ENCODE measurements around the gene TMTC1.

Gene TMTC1

GRCh38 chr12:29735604-29736003 is 48.1 kb downstream of the TMTC1 start:
- no peaks in the 10 kb centered on the region for H3K27me3 Mint-ChIP-seq
- H3K9me3 Mint-ChIP-seq: no peaks in the 10 kb centered on the region
- H3K27ac Mint-ChIP-seq: no peak overlapping the region
- no peaks in the 10 kb centered on the region for H3K4me1 Mint-ChIP-seq
- ATAC-seq: no peak
- H3K36me3 Mint-ChIP-seq: no peaks in the 10 kb centered on the region
- no peak overlapping the region for H3K4me3 Mint-ChIP-seq

GRCh38 chr12:29734734-29735133 is 49.0 kb downstream of the TMTC1 start:
- Mint-ChIP-seq H3K4me1 (no peaks in the 10 kb centered on the region), H3K9me3 (no peaks in the 10 kb centered on the region), H3K36me3 (no peaks in the 10 kb centered on the region), H3K4me3 (no peak overlapping the region), H3K27me3 (no peaks in the 10 kb centered on the region), H3K27ac (no peak overlapping the region)
- no peak for ATAC-seq

- Mint-ChIP-seq H3K4me1 (no peaks in the 10 kb centered on the region), H3K9me3 (no peaks in the 10 kb centered on the region), H3K4me3 (no peak overlapping the region), H3K36me3 (no peaks in the 10 kb centered on the region), H3K27me3 (no peaks in the 10 kb centered on the region), H3K27ac (no peak overlapping the region)
- no peak for ATAC-seq
Measured at GRCh38 chr12:29734305-29734704, 49.4 kb downstream of the TMTC1 start.

- no peaks in the 10 kb centered on the region for H3K4me1 Mint-ChIP-seq
- peaks cover 3% of the 10 kb centered on the region for H3K9me3 Mint-ChIP-seq
- ATAC-seq: no peak
- no peak overlapping the region for H3K4me3 Mint-ChIP-seq
- H3K27me3 Mint-ChIP-seq: no peaks in the 10 kb centered on the region
- no peaks in the 10 kb centered on the region for H3K36me3 Mint-ChIP-seq
- H3K27ac Mint-ChIP-seq: no peak overlapping the region
Measured at GRCh38 chr12:29733501-29733900, 50.2 kb downstream of the TMTC1 start.

DNA sequence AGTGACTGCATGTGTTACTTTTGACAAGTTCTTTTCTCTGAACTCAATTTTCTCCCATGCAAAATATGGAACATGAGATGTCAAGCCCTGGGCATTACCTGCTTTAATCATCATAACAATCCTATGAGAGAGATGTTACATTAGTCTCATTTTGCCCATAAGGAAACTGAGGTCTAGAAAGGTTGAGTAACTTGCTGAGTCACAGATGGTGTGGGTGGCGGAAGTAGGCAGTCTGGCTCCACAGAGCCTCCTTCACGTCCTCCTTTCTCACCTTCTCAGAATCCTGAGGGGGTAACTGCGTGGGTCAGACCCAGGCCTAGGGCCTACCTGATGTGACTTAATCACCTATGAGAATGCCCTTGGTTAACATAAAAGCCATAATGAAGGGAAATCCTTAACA is 50.7 kb downstream of the TMTC1 start:
- no peaks in the 10 kb centered on the region for H3K4me1 Mint-ChIP-seq
- H3K27me3 Mint-ChIP-seq: no peaks in the 10 kb centered on the region
- H3K4me3 Mint-ChIP-seq: no peak overlapping the region
- no peak overlapping the region for H3K27ac Mint-ChIP-seq
- ATAC-seq: no peak
- H3K9me3 Mint-ChIP-seq: peaks cover 3% of the 10 kb centered on the region
- no peaks in the 10 kb centered on the region for H3K36me3 Mint-ChIP-seq

DNA sequence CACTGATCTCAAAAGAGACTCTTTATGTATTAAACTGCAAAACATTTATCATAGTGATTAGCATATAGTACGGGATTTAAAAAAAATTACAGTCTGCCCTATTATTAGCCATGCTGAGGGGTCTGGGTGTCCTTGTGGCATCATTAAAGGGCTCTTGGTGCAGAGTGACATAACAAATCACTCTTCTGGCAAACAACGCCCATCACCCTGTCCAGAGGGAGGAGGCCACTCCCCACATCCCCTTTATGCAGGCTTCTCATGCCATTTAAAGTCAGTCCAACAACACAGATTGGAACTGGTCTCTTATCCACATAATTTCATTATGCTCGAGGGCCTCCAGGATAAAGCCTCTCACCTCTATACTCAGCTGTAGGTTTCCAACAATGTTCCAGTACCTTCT is 51.1 kb downstream of the TMTC1 start:
- H3K4me3 Mint-ChIP-seq: no peak overlapping the region
- H3K27ac Mint-ChIP-seq: no peak overlapping the region
- peaks cover 3% of the 10 kb centered on the region for H3K9me3 Mint-ChIP-seq
- H3K4me1 Mint-ChIP-seq: no peaks in the 10 kb centered on the region
- ATAC-seq: no peak
- no peaks in the 10 kb centered on the region for H3K27me3 Mint-ChIP-seq
- H3K36me3 Mint-ChIP-seq: no peaks in the 10 kb centered on the region

GRCh38 chr12:29732191-29732590 is 51.6 kb downstream of the TMTC1 start:
- Mint-ChIP-seq H3K4me1 (no peaks in the 10 kb centered on the region), H3K27ac (no peak overlapping the region), H3K27me3 (no peaks in the 10 kb centered on the region), H3K4me3 (no peak overlapping the region), H3K9me3 (peaks cover 3% of the 10 kb centered on the region), H3K36me3 (no peaks in the 10 kb centered on the region)
- no peak for ATAC-seq

DNA sequence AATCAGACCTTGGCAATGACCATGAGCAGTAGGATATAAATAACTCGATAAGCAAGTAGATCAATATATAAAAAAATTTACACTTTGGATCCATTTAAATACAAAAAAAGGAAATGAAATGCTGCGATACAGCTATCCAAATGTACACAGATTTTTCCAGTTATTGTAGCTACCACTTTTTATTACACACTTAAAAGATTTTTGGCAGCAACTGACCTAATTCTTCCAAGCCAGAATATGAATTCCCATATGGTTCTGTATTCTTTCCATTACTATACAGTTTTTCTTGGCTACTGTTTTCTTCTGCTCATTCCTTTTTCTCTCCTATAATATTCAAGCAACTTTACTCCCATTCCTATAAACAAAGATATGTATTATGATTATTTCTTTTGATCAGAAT is 52.2 kb downstream of the TMTC1 start:
- H3K9me3 Mint-ChIP-seq: peaks cover 3% of the 10 kb centered on the region
- no peak overlapping the region for H3K27ac Mint-ChIP-seq
- no peaks in the 10 kb centered on the region for H3K4me1 Mint-ChIP-seq
- H3K4me3 Mint-ChIP-seq: no peak overlapping the region
- H3K36me3 Mint-ChIP-seq: no peaks in the 10 kb centered on the region
- H3K27me3 Mint-ChIP-seq: no peaks in the 10 kb centered on the region
- no peak for ATAC-seq

DNA sequence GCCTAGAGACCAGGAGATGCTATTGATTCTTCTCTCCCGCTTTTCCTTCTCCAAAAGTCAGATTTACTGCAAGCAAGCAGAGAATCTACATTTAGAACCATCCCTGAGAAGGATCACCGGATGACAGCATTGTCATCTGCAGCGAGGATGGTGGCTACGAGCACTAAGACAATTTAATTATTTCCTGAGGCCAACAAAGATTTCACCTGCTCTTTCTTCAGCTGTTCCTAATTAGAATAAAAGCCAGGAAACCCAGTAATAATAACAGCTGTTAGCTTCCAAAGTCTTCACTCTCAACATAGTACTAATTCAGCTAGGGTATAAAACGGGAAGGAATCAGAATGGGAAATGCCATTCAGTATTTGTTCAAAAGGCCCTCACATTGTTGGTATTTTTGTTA is 53.3 kb downstream of the TMTC1 start:
- Mint-ChIP-seq H3K4me1 (no peaks in the 10 kb centered on the region), H3K4me3 (no peak overlapping the region), H3K27ac (no peak overlapping the region), H3K36me3 (no peaks in the 10 kb centered on the region), H3K27me3 (no peaks in the 10 kb centered on the region), H3K9me3 (peaks cover 3% of the 10 kb centered on the region)
- no peak for ATAC-seq

DNA sequence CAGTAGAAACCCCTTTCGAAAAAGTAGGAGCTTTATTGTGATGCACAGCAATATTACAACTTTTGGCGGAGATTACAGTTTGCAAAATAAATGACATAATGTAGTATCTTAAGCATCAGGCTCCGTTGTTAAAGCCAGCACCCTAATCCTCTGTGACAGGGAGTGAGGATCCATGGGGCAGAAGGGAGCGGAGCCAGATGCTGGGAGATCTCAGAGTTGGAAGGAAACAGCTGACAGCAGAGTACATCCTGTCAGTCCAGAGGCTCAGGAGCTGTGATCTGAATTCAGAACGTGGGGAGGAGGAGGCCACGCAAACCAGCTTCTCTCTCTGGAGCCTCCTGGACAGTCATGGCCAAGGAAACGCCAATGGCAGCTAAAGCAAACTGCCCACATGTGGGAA is 55.7 kb downstream of the TMTC1 start:
- no peaks in the 10 kb centered on the region for H3K36me3 Mint-ChIP-seq
- H3K27ac Mint-ChIP-seq: no peak overlapping the region
- H3K27me3 Mint-ChIP-seq: no peaks in the 10 kb centered on the region
- no peak overlapping the region for H3K4me3 Mint-ChIP-seq
- H3K4me1 Mint-ChIP-seq: no peaks in the 10 kb centered on the region
- H3K9me3 Mint-ChIP-seq: peaks cover 3% of the 10 kb centered on the region
- no peak for ATAC-seq

- Mint-ChIP-seq H3K36me3 (no peaks in the 10 kb centered on the region), H3K9me3 (peaks cover 3% of the 10 kb centered on the region), H3K27me3 (no peaks in the 10 kb centered on the region), H3K4me3 (no peak overlapping the region), H3K27ac (no peak overlapping the region), H3K4me1 (no peaks in the 10 kb centered on the region)
- ATAC-seq: no peak
Measured at GRCh38 chr12:29726741-29727348, 56.9 kb downstream of the TMTC1 start.

DNA sequence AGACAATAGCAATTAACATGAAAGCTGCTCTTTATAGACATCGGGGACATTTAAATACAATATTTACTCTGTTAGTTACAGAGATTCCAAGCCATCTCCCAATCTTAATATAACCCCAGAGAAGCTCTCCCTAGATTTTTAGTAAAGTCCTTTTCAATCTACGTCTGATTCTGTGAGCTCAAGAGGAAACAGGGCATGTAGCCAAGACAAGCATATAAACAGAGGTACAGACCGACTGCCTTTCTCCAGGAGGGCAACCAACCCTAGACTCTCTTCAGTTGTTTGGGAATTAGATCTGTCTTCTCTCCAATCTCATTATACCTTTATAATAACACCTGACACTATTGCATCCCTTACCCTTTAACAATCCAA is 57.4 kb downstream of the TMTC1 start:
- Mint-ChIP-seq H3K27ac (no peak overlapping the region), H3K4me3 (no peak overlapping the region), H3K36me3 (no peaks in the 10 kb centered on the region), H3K27me3 (no peaks in the 10 kb centered on the region), H3K4me1 (no peaks in the 10 kb centered on the region), H3K9me3 (peaks cover 3% of the 10 kb centered on the region)
- ATAC-seq: no peak

GRCh38 chr12:29725587-29726320 is 58.0 kb downstream of the TMTC1 start:
- no peak for ATAC-seq
- Mint-ChIP-seq H3K36me3 (no peaks in the 10 kb centered on the region), H3K4me1 (no peaks in the 10 kb centered on the region), H3K27me3 (no peaks in the 10 kb centered on the region), H3K4me3 (no peak overlapping the region), H3K9me3 (peaks cover 3% of the 10 kb centered on the region), H3K27ac (no peak overlapping the region)

GRCh38 chr12:29722164-29722563 is 61.6 kb downstream of the TMTC1 start:
- Mint-ChIP-seq H3K4me1 (no peaks in the 10 kb centered on the region), H3K27me3 (no peaks in the 10 kb centered on the region), H3K9me3 (no peaks in the 10 kb centered on the region), H3K27ac (no peak overlapping the region), H3K4me3 (no peak overlapping the region), H3K36me3 (no peaks in the 10 kb centered on the region)
- ATAC-seq: no peak

DNA sequence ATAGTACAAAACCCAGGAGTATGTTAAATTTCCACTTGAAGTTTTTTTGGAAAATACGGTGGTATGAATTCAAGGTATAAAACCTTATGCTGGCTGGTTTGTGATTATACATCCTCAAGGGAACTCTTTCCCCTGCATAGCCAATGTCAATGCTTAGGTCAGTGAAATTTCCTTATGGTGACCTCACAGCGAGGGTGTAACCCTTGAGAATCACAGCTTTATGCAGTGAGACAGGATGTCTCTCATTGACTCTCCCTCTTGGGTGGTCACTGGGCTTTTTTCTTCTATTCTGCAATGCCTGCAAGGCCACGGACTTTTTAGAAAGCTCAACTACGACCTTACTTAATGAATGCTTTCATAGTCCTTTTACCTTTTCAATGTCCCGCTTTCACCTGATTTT is 64.4 kb downstream of the TMTC1 start:
- H3K4me1 Mint-ChIP-seq: no peaks in the 10 kb centered on the region
- no peaks in the 10 kb centered on the region for H3K27me3 Mint-ChIP-seq
- H3K9me3 Mint-ChIP-seq: no peaks in the 10 kb centered on the region
- no peak overlapping the region for H3K27ac Mint-ChIP-seq
- ATAC-seq: no peak
- H3K4me3 Mint-ChIP-seq: no peak overlapping the region
- H3K36me3 Mint-ChIP-seq: no peaks in the 10 kb centered on the region

DNA sequence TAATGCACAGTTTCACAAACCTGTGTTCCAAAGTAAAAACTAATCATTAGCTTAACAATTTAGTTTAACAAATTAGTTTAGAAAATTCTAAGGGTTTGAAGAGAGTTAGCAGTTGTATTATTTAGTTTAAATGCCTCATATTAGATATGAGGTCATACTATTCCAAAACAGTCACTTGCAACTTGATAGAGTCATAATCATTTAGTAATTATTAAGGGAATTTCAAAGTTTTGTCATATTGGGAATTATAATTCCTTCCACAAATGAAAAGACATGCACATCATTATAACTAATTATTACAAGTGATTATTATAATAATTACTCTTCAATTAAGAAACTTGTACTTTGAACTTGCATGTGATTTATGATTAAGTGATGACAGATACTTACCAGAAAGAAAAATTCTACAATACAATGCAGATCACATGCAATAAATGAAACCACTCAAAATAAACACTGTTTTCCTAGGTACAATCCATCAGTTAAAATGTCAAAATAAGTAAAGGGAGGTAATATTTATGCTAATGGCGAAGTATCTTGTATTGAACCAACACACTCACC is 66.1 kb downstream of the TMTC1 start:
- no peak for ATAC-seq
- H3K4me1 Mint-ChIP-seq: no peaks in the 10 kb centered on the region

More for the DNA sequence above, 66.1 kb downstream of the TMTC1 start:
- no peaks in the 10 kb centered on the region for H3K36me3 Mint-ChIP-seq
- no peak overlapping the region for H3K27ac Mint-ChIP-seq
- H3K9me3 Mint-ChIP-seq: no peaks in the 10 kb centered on the region
- H3K27me3 Mint-ChIP-seq: no peaks in the 10 kb centered on the region
- H3K4me3 Mint-ChIP-seq: no peak overlapping the region

Data from stimulated activated memory B cell treated with anti-CD40 and anti-IgM and Interleukin-4, amounts not matched to agents 10 μg/mL and 1 μg/mL and 100 μg/mL, for 72 hours (primary cell).